NT2/D1 (cell line): ENCODE data around the gene CHRND.

Experiments used
- YY1 ChIP-seq: IDR thresholded peaks from 2 replicates; pipeline ENCODE4 v1.6.1; 2011; ENCODE audit not compliant: insufficient read length, insufficient read depth
- ZNF274 ChIP-seq: IDR thresholded peaks from 2 replicates; pipeline ENCODE4 v1.6.1; 2011; ENCODE audit warnings: mild to moderate bottlenecking, low read depth, low read length

DNA sequence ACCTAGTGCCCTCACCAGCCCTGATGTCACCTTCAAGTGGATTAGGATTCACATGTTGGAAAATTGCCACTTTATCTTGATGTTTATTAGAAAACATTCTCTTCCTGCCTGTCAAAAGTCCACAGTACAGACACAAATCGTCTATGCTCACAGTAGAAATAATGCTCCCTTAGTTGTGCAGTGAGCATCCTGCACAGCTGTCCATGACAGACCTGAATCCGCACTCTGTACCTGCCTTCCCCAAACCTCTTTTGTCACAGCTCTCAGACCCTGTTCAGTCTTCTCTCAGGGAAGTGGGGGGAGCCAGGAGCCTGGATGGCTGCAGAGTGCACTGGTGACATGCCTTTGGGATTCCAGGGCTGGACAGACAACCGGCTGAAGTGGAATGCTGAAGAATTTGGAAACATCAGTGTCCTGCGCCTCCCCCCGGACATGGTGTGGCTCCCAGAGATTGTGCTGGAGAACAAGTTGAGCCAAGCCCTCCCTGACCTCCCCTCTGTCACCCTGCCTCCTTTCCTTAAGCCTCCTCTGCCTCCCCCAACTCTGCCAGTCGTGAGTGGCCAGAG lies 2.0 kb downstream of the CHRND start:
- no peak for TF ChIP-seq YY1
- no peak for TF ChIP-seq ZNF274
